Stimulated activated CD8-positive, alpha-beta memory T cell treated with anti-CD3 and anti-CD28 coated beads, Interleukin-4, amount 100 ng/mL, for 1 hour (primary cell): ENCODE results near the gene FARP2.
"Not testable (repeated sequence)": the region's sequence is repeated elsewhere in the genome, so short reads cannot be mapped to it uniquely, and the experiment has no call there.

Experiments used
- DNase-seq, 2 donors: peaks; one replicate each; pipeline ENCODE4 v3.0.0-alpha.2; 2020; ENCODE audit warnings: low read depth in 2 of 2, low spot score in 1 of 2

FARP2 gene

DNA sequence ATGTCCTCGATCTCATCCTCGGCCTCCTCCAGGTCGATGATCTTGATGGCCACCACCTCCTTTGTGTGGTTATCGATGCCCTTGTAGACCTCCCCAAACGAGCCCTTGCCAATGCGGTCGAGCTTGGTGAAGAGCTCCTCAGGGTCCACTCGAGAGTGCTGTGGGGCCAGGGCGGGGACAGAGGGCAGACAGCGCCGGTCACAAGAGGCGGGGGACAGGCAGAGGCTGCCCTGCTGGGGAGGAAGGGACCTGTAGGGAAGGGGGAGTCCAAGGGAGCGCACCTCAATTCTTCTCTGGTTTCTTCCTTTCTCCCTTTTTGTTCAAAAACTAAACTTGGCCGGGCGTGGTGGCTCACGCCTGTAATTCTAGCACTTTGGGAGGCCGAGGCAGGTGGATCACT, 145.5 kb downstream of the FARP2 start:
- no peak for DNase-seq

DNA sequence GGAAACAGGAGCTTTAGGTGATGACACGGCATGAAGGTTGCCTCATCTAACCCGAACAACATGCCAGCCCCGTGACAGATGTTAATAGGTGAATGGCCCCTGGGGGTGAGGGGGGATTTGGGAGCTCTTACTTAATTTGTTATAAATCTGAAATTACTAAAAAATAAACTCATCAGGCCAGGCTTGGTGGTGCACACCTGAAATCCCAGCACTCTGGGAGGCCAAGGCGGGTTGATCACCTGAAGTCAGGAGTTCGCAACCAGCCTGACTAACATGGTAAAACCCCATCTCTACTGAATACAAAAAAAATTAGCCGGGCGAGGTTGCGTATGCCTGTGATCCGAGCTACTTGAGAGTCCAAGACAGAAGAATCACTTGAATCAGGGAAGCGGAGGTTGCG, 146.2 kb downstream of the FARP2 start:
- DNase-seq, result no peak

- DNase-seq, result no peak
Measured at GRCh38 chr2:241503776-241504392, 147.8 kb downstream of the FARP2 start.

DNA sequence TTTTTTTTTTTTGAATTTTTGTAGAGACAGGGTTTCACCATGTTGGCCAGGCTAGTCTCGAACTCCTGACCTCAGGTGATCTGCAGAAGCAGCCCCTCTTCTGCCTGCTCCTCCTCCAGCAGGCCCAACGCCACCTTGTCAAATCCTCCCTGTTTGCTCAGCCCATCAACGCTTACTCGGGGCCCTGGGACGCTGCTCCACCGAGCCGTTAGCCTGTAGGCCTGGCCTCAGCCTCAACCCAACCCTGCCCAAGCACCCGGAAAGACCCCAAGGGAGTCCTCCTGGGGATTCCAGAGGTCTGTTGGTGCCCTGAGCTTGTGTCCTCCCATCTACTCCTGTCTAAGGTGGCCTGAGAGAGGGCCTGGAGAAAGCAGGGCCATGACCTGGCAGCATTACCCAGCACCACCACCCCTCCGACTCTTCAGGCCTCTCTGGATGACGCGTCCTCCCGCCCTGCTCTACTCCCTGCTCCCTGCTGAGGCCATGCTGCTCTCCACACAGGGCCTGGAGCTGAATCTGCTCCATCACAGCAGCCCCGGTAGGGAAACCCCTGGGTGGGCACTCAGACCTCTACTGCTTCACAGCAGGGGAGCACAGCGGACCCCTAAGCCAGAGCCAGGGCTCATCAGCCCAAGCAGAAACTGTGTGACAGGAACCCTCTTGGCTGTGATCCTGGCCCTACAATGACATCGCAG, 149.1 kb downstream of the FARP2 start:
- no peak for DNase-seq

GRCh38 chr2:241505781-241506201, 149.7 kb downstream of the FARP2 start:
- no peak for DNase-seq

DNA sequence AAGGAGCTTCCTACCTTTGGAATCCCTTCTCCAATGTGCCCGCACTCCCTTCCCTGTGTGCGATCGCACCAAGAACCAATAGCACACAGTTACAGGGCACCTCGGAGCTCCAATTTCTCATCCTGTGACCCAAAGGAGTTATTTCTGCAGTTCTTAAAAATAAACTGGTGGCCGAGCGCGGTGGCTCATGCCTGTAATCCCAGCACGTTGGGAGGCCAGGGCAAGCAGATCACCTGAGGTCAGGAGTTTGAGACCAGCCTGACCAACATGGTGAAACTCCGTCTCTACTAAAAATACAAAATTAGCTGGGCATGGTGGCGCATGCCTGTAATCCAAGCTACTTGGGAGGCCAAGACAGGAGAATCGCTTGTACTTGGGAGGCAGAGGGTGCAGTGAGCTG, 150.2 kb downstream of the FARP2 start:
- DNase-seq, result not testable (repeated sequence)

- DNase-seq, result no peak
Measured at GRCh38 chr2:241506793-241507429, 150.8 kb downstream of the FARP2 start.

DNA sequence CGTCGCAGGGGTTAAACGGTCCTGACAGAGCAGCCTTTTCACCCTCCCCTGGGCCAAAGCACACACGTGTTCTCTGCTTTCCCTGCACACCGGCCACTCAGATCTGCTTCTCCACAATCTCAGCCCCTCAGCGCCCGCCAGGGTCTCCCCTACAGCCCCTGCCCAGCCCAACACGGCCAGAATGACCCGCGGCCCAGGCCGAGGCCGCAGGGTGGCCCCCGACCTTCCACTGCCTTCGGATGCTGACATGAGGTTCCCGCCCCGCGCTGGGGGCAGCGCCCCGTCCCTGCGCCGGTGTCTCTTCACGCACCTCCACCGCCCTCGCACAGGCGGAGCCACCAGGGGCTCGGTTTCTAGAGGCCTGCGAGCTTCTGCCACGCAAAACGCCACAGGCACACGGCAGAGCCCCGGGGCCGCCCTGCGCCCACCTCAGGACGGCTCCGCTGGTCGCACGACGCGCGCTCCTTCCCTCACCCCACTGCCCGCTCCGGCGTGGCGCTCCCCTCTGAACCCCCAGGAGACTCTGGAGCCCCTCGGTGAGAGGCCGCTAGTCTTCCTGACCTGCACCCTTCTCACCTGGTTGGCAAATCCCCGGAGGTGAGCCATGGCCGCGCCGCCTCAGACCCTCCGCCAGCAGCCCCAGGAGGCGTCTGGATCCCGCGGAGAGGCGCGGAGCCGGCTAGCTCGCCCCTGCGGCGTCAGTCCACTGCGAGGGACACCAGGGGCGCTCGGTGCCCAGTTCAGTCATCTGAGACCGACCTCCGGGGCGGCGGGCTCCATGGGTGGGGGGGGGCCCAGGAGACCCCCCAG, 151.6 kb downstream of the FARP2 start:
- peak in 1 of 2 donors; percentile 4 for DNase-seq

DNA sequence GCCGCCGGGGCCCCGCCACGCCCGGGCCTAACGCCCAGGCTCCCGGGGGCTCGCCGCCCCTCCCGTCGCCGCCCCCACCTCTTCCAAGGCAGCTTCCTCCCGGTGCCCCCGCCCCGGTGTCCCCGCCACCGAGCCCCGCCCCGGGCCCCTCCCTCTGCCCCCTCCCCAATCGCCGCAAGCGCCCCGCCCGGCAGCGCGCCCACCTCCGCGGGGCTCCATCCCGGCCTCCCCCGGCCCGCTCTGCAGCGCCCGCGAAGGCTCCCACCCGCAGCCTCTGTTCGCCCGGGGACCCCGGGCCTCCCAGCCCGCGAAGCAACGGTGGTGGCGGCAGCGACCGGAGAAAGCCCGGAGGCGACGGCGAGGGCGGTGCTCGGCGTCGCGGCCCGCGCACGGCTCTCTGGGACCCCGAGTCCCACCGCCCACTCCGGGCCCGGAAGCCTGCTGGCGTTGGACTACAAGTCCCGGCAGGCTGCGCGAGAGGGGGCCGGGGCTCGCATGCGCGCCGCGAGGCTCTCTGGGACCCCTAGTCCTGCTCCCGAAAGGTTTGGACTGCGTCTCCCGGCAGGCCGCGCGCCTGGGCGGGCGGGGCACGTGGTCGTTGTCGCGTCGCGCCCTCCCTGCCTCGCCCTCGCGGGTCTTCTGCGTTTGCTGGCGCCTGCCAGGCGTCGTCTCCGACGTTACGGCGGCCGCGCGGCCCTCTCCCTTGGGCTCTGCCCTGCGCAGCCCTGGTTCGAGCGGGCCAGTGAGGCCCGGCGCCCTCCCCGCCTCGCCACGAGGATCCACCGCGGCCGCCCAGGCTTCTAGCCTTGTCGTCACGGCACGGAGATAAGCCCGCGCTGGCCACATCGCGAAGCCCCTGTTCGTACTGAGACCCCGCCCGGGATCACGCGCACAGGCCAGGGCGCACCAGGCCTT, 152.4 kb downstream of the FARP2 start, which contains the start of gene STK25:
Gene STK25 (minus strand): TSS at position 345 of the 915 bp plus-strand sequence. CDS start 549 bp downstream, outside the sequence.
- DNase-seq, result peak; percentile 90 to 96

DNA sequence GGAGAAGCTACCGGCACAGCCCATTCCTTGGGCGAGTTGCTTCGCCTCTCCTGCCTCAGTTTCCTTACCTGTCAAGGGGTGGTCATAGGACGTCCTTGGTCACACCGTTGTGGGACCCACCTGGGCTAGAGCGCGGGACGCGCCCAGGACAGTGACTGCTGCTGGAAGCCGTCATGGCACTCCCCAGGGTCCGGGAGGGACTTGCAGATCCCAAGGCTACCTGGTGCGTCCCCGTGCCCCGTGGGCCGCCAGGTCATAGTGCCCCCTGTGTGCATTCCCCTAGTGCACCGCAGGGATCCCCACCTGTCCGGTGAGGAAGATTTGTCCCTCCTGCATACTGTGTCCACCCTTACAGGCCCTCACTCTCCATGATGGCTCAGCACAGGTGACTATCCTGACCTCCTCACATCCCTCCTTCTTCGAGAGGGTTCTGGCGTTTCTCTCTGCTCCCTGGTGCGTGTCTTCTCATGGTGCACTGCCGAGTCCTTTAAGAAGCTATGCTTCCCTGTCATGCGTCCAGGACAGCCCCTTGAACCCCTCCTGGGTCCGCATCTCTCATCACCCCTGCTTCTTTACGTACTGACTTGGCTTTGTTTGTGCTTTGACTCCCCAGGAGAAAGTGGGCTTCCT, 153.2 kb downstream of the FARP2 start:
- DNase-seq, result peak in 1 of 2 donors; percentile 4

DNA sequence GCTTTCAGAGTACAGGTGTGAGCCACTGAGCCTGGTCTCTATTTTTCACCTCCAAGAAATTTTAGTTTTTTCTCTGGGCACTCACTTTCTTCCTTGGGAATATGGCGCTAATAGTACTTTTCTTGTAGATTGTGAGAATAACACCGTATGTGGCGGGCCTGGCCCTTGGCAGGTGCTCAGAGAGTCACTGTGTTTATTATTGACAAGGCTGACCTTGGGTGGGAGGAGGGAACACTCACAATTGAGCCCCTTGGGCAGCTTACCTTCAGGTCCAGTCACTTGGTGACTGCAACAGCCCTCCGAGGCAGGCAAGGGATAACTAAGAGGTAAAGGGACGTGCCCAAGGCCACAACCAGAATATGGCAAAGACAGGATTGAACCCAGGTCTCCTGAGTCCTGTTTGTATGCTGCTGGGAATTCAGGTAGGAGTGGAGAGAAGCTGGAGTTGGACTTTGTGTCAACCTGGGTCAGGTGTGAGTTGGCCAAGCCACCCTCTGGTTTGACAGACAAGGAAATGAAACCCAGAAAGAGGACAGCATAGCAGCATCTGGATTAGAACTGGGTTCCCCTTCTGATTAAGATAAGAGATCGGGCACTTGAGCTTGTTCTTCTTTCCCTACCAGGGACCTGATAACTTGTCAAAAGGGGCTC, 155.1 kb downstream of the FARP2 start:
- DNase-seq, result no peak

GRCh38 chr2:241514553-241514952, 158.5 kb downstream of the FARP2 start:
- DNase-seq, result no peak

- no peak for DNase-seq
Measured at GRCh38 chr2:241514986-241515737, 159.1 kb downstream of the FARP2 start.

GRCh38 chr2:241516520-241516965, 160.5 kb downstream of the FARP2 start:
- no peak for DNase-seq

DNA sequence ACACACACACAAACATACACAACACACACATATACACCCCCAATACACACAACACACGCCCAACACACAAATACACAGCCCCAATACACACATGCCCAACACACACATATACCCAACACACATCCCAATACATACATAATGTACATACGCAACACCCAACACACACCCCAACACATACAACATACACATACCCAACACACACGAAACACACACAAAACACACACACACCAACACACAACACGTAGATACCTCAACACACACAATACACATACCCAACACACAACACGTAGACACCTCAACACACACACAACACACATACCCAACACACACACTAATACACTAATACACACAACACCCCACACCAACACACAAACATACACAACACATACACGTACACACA, 161.2 kb downstream of the FARP2 start:
- DNase-seq, result no peak

DNA sequence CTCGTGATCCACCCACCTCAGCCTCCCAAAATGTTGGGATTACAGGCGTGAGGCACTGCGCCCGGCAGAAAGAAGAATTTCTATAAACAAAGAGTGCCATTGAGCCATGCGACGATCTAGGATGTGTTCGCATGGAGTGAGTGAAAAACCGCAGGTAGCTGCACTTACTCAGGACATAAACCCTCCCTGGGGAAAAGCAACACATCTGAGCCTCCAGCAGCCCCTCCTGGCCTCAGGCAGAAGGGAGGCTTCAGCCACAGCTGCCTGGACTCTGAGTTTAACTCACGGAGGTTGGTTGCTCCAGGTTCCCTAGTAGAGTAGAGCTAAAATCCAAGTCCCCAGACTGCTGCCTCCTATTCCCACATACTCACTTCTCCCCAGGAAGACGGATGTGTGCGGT, 163.6 kb downstream of the FARP2 start:
- DNase-seq, result no peak

DNA sequence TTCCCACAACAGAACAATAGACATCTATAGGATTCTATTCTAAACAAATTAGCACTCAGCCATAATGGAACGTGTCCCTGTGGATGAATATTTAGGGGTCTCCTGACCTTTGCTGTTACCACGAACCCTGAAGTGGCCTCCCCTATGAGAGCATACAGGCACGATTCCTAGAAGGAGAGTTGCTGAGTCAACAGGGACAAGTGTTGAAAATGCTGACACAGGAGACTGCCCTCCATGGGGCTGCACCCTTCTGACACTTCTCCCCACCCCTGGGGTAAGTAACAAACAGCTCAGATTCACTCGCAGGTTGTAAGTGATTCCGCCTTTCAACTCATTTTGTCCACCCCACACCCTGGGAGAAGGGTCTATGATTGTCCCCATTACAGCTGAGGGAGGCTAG, 166.4 kb downstream of the FARP2 start:
- DNase-seq, result no peak
